Mucosa of descending colon (tissue), 3 donors: ENCODE data around the gene NF2. TPM values are rescaled to one million over a fixed set of nuclear protein-coding genes. Genes with fewer than 3 reads are reported as not detected.

Experiments used
- ATAC-seq: fragments of 200-7000 bp; cut with Tn5 transposase; one replicate; pipeline ENCODE4 v1.9.1; 2020; ENCODE audit warnings: mild to moderate bottlenecking, moderate library complexity
- DNase-seq, 3 donors: peaks; one replicate each; pipeline ENCODE4 v3.0.0-alpha.2; 2020
- H3K36me3 ChIP-seq: fragments of 200-600 bp; one replicate; pipeline ENCODE4 v1.8.0; 2021; ENCODE audit warnings: low read depth, mild to moderate bottlenecking
- H3K4me1 ChIP-seq: fragments of 200-600 bp; one replicate; pipeline ENCODE4 v1.8.0; 2021; ENCODE audit warnings: low read depth, mild to moderate bottlenecking
- H3K4me3 ChIP-seq: fragments of 200-600 bp; one replicate; pipeline ENCODE4 v1.8.0; 2021; ENCODE audit warnings: mild to moderate bottlenecking
- H3K9me3 ChIP-seq: fragments of 200-600 bp; one replicate; pipeline ENCODE4 v1.8.0; 2021; ENCODE audit warnings: mild to moderate bottlenecking
- CTCF ChIP-seq: fragments of 200-600 bp; IDR thresholded peaks from one replicate; pipeline ENCODE4 v1.8.0; 2022; ENCODE audit warnings: antibody characterized with exemption, mild to moderate bottlenecking
- intact Hi-C, 2 donors: fragments of 100-400 bp; cut with DNase I in 1 of 2; cut with micrococcal nuclease in 1 of 2; formaldehyde crosslinking; loops; one replicate each; pipeline versions ENCODE4 v1.11.0 to v1.11.1; 2022; cut with DNase I, micrococcal nuclease
- total RNA-seq, 3 donors: library from RNA; stranded (reverse); fragmentation: NEBNext Ultra II Directional in 2 of 3; extraction: Animal tissue kit (Norgen Biotek cat#: 25700) in 2 of 3; gene quantifications; one replicate each; pipeline versions ENCODE4 v1.2.1 to v1.2.4, GENCODE V29; 2021 to 2023
- donor health status: DM: no; HTN: no; CAD: no; lungs with moderate emphysema.
- donor health status: DM: no; HTN: no; CAD: no.
- donor health status: DM: no; HTN: yes; CAD: no.

Gene NF2
- total RNA-seq, 3 donors from 2014 or later, result 32.3 to 45.2 (median 43.1) TPM

- TF ChIP-seq CTCF, result peak; percentile 36
- Histone ChIP-seq H3K36me3 (no peaks in the 10 kb centered on the region), H3K4me1 (no peaks in the 10 kb centered on the region), H3K9me3 (no peaks in the 10 kb centered on the region), H3K4me3 (no peak overlapping the region)
- intact Hi-C loops, result no loop called here
- peak; percentile 61 for ATAC-seq
- DNase-seq, result no peak
These were observed 32.4 kb downstream of the NF2 start for GRCh38 chr22:29635734-29636357.

- H3K9me3 ChIP-seq, result no peaks in the 10 kb centered on the region
- peaks cover 7% of the 10 kb centered on the region for H3K4me1 ChIP-seq
- intact Hi-C loops, result no loop called here
- DNase-seq (no peak), ATAC-seq (no peak)
- H3K4me3 ChIP-seq, result no peak overlapping the region
- no peaks in the 10 kb centered on the region for H3K36me3 ChIP-seq
- TF ChIP-seq CTCF, result no peak
These were observed 33.3 kb downstream of the NF2 start for GRCh38 chr22:29636751-29637150.

GRCh38 chr22:29637181-29637580 lies 33.7 kb downstream of the NF2 start:
- ATAC-seq (no peak), DNase-seq (no peak)
- Histone ChIP-seq H3K36me3 (no peaks in the 10 kb centered on the region), H3K4me3 (no peak overlapping the region), H3K9me3 (no peaks in the 10 kb centered on the region), H3K4me1 (peaks cover 9% of the 10 kb centered on the region)
- intact Hi-C loops, result no loop called here
- TF ChIP-seq CTCF, result no peak

GRCh38 chr22:29638678-29639077 lies 35.2 kb downstream of the NF2 start:
- H3K4me3 ChIP-seq, result no peak overlapping the region
- TF ChIP-seq CTCF, result no peak
- H3K36me3 ChIP-seq, result no peaks in the 10 kb centered on the region
- no peaks in the 10 kb centered on the region for H3K9me3 ChIP-seq
- DNase-seq, result no peak
- ATAC-seq, result no peak
- H3K4me1 ChIP-seq, result peaks cover 9% of the 10 kb centered on the region
- intact Hi-C loops, result no loop called here

- Histone ChIP-seq H3K36me3 (no peaks in the 10 kb centered on the region), H3K9me3 (no peaks in the 10 kb centered on the region), H3K4me1 (peaks cover 9% of the 10 kb centered on the region), H3K4me3 (no peak overlapping the region)
- no peak for TF ChIP-seq CTCF
- intact Hi-C loops, result no loop called here
- DNase-seq (no peak), ATAC-seq (no peak)
These were observed 35.7 kb downstream of the NF2 start for GRCh38 chr22:29639096-29639495.
